ENCODE measurements around the gene ZNF185.
"Not testable (repeated sequence)": the region's sequence is repeated elsewhere in the genome, so short reads cannot be mapped to it uniquely, and the experiment has no call there.

Gene ZNF185

GRCh38 chrX:152893980-152894610, 3.8 kb upstream of the ZNF185 start:
- peak overlapping the region; percentile 95 for H3K27ac ChIP-seq
- no peak for DNase-seq (ENCODE audit: low read depth, low spot score)

GRCh38 chrX:152895121-152895520, 2.7 kb upstream of the ZNF185 start:
- H3K27ac ChIP-seq = peak overlapping the region; percentile 95
- DNase-seq (ENCODE audit: low read depth, low spot score) = no peak

GRCh38 chrX:152895724-152896420, 2.0 kb upstream of the ZNF185 start:
- peak overlapping the region; percentile 95 for H3K27ac ChIP-seq
- peak; percentile 73 for DNase-seq (ENCODE audit: low read depth, low spot score)

- DNase-seq (ENCODE audit: low read depth, low spot score) = peak; percentile 31
- peak overlapping the region; percentile 95 for H3K27ac ChIP-seq
These were observed 1.4 kb upstream of the ZNF185 start for GRCh38 chrX:152896450-152896849.

GRCh38 chrX:152898442-152898841, 575 bp downstream of the ZNF185 start:
- no peak for DNase-seq (ENCODE audit: low read depth, low spot score)
- peak overlapping the region; percentile 95 for H3K27ac ChIP-seq

GRCh38 chrX:152899111-152899873, 1.4 kb downstream of the ZNF185 start:
- peak overlapping the region; percentile 95 for H3K27ac ChIP-seq
- no peak for DNase-seq (ENCODE audit: low read depth, low spot score)

- no peak for DNase-seq (ENCODE audit: low read depth, low spot score)
These were observed 2.2 kb downstream of the ZNF185 start for GRCh38 chrX:152899874-152900719.

GRCh38 chrX:152900937-152901445, 3.1 kb downstream of the ZNF185 start:
- peak overlapping the region; percentile 95 for H3K27ac ChIP-seq
- DNase-seq (ENCODE audit: low read depth, low spot score) = no peak

More at GRCh38 chrX:152899874-152900719, 2.2 kb downstream of the ZNF185 start:
- peak overlapping the region; percentile 95 for H3K27ac ChIP-seq

GRCh38 chrX:152901816-152902501, 4.1 kb downstream of the ZNF185 start:
- no peak for DNase-seq (ENCODE audit: low read depth, low spot score)
- peak overlapping the region; percentile 95 for H3K27ac ChIP-seq

GRCh38 chrX:152902502-152902820, 4.6 kb downstream of the ZNF185 start:
- H3K27ac ChIP-seq = peak overlapping the region; percentile 95

GRCh38 chrX:152903589-152903988, 5.7 kb downstream of the ZNF185 start:
- no peak overlapping the region for H3K27ac ChIP-seq
- DNase-seq (ENCODE audit: low read depth, low spot score) = no peak

More at GRCh38 chrX:152902502-152902820, 4.6 kb downstream of the ZNF185 start:
- DNase-seq (ENCODE audit: low read depth, low spot score) = no peak

GRCh38 chrX:152904151-152905080, 6.5 kb downstream of the ZNF185 start:
- no peak for DNase-seq (ENCODE audit: low read depth, low spot score)
- no peak overlapping the region for H3K27ac ChIP-seq

- DNase-seq (ENCODE audit: low read depth, low spot score) = no peak
- H3K27ac ChIP-seq = no peak overlapping the region
These were observed 7.2 kb downstream of the ZNF185 start for GRCh38 chrX:152905081-152905420.

GRCh38 chrX:152907084-152907651, 9.3 kb downstream of the ZNF185 start:
- H3K27ac ChIP-seq = no peak overlapping the region
- DNase-seq (ENCODE audit: low read depth, low spot score) = no peak

GRCh38 chrX:152908486-152908885, 10.6 kb downstream of the ZNF185 start:
- no peak overlapping the region for H3K27ac ChIP-seq
- no peak for DNase-seq (ENCODE audit: low read depth, low spot score)

GRCh38 chrX:152910018-152910417, 12.2 kb downstream of the ZNF185 start:
- not testable (repeated sequence) for DNase-seq (ENCODE audit: low read depth, low spot score); H3K27ac ChIP-seq

- no peak overlapping the region for H3K27ac ChIP-seq
- no peak for DNase-seq (ENCODE audit: low read depth, low spot score)
These were observed 14.2 kb downstream of the ZNF185 start for GRCh38 chrX:152912106-152912505.

- no peak overlapping the region for H3K27ac ChIP-seq
- DNase-seq (ENCODE audit: low read depth, low spot score) = no peak
These were observed 14.8 kb downstream of the ZNF185 start for GRCh38 chrX:152912641-152913040.
